Epithelial cell of proximal tubule (primary cell): Measurements from ENCODE around the gene IQCK. TPM values are rescaled to one million over a fixed set of nuclear protein-coding genes. Genes with fewer than 3 reads are reported as not detected.
A peak's percentile ranks its signal among the peaks of the same experiment; 100 is the strongest.

Experiments used
- DNase-seq: peaks from one replicate; pipeline ENCODE4 v3.0.0-alpha.2; 2011; ENCODE audit warnings: low read depth
- H3K4me3 ChIP-seq: 2 replicates; pipeline ENCODE4 v1.5.1; 2011; ENCODE audit warnings: low read depth, mild to moderate bottlenecking, low read length
- CTCF ChIP-seq: conservative IDR thresholded peaks from 2 replicates; pipeline ENCODE4 v1.5.1; 2012; ENCODE audit warnings: low read depth, mild to moderate bottlenecking, low read length
- total RNA-seq: library from RNA; depleted of rRNA; stranded (reverse); fragments of >200 nt; gene quantifications from 2 replicates; pipeline ENCODE4 v1.2.3, GENCODE V29; 2015

IQCK gene
- total RNA-seq, 1 donor from 2014 or later: 10.0 TPM

- DNase-seq: no peak
- no peak for TF ChIP-seq CTCF
Observed at GRCh38 chr16:19846436-19846835, 128.4 kb downstream of the IQCK start.

GRCh38 chr16:19848756-19849155, 130.7 kb downstream of the IQCK start:
- no peak for DNase-seq
- H3K4me3 ChIP-seq: no peak overlapping the region
- no peak for TF ChIP-seq CTCF

More at GRCh38 chr16:19846436-19846835, 128.4 kb downstream of the IQCK start:
- H3K4me3 ChIP-seq: no peak overlapping the region

GRCh38 chr16:19850131-19850817, 132.2 kb downstream of the IQCK start:
- no peak for DNase-seq
- no peak for TF ChIP-seq CTCF
- H3K4me3 ChIP-seq: no peak overlapping the region

GRCh38 chr16:19851476-19851875, 133.4 kb downstream of the IQCK start:
- H3K4me3 ChIP-seq: no peak overlapping the region
- DNase-seq: no peak
- TF ChIP-seq CTCF: no peak

- no peak overlapping the region for H3K4me3 ChIP-seq
- TF ChIP-seq CTCF: no peak
- no peak for DNase-seq
Observed at GRCh38 chr16:19853132-19853741, 135.2 kb downstream of the IQCK start.

GRCh38 chr16:19853742-19854542, 135.9 kb downstream of the IQCK start:
- no peak overlapping the region for H3K4me3 ChIP-seq
- DNase-seq: peak; percentile 29
- no peak for TF ChIP-seq CTCF
